CD4-positive, alpha-beta T cell treated with Interleukin-12 subunit alpha and Interleukin-12 subunit beta, for 1 hour (primary cell): Measurements from ENCODE around the gene TMEM14B.
A peak's percentile ranks its signal among the peaks of the same experiment; 100 is the strongest.
"Not testable (repeated sequence)": the region's sequence is repeated elsewhere in the genome, so short reads cannot be mapped to it uniquely, and the experiment has no call there.

Experiments used
- DNase-seq: peaks from one replicate; pipeline ENCODE4 v3.0.0-alpha.2; 2020

Gene TMEM14B

DNA sequence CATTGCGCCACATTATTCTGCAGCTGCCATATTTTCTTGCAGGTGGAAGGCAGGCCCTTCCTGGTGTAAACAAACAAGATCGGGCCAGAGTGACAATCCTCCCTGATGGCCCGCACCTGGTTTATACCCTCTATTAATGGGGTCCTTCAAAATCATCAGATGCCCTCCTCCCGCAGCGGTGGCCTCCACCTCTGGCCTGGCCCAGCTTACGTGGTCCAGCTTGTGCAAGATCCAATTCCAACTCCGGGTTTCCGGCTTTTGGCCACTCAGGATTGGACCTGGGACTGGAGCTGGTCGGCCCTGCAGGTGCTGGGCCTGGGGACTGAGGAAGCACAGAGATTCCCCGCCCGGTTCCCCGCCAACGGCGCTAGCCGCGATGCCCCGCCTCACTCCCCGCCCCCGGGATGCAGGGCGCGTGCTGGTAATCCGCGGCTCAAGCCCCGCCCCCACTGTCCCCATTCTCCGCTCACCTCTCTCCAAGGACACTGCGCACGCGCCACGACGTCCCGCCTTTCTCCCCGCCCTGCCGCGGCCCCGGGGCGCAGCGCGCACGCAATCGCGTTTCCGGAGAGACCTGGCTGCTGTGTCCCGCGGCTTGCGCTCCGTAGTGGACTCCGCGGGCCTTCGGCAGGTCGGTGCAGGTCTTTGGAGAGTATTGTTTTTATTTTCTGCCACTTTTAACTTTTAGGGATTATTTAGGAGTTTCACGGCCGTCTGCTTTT is at the start of gene TMEM14B:
TMEM14B (plus strand) TSS at position 555 of the 722 bp plus-strand sequence. CDS start 1,441 bp downstream, outside the sequence.
- DNase-seq, result peak; percentile 99

DNA sequence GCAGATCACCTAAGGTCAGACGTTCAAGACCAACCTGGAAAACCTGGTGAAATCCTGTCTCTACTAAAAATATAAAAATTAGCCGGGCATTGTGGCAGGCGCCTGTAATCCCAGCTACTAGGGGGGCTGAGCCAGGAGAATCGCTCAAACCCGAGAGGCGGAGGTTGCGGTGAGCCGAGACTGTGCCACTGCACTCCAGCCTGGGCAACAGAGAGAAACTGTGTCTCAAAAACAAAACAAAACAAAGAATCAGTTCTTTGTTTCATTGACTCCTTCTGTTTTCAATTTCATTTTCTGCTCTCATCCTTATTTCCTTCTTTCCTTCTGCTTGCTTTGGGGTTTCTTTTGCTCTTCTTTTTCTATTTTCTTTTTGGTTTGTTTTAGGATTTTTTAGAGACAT is 33.6 kb upstream of the TMEM14B start:
- no peak for DNase-seq

DNA sequence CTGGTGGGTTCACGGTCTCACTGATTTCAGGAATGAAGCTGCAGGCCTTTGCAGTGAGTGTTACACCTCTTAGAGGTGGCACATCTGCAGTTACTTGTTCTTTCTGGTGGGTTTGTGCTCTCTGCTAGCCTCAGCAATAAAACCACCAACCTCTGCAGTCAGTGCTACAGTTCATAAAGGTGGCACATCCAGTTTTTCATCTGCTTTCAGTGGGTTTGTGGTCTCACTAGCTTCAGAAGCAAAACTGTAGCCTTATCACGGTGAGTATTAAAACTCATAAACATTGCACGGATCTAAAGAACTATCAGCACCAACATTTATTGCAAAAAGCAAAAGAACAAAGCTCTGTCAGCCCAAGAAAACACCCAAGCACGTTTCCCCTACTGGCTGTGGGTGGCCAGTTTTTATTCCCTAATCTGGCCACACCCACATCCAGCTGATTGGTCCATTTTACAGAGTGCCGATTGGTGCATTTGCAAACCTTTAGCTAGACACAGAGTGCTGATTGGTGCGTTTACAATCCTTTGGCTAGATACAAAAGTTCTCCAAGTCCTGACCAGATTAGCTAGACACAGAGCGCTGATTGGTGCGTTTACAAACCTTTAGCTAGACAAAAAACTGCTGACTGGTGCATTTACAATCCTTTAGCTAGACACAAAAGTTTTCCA is 28.2 kb upstream of the TMEM14B start:
- DNase-seq, result peak; percentile 61

DNA sequence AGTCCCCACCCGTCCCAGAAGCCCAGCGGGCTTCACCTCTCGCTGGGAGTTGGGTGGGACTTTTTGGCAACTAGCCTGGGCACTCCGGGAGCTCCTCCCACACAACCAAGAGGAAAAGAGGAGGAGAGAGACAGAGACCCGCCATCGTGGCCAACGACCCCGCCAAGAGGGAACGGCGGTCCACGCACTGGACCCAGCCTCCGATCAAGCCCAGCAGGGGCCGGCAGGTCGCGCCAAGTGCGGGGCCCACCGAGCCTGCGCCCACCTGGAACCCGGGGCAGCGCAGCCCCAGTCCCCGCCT is 27.7 kb upstream of the TMEM14B start:
- DNase-seq, result no peak

DNA sequence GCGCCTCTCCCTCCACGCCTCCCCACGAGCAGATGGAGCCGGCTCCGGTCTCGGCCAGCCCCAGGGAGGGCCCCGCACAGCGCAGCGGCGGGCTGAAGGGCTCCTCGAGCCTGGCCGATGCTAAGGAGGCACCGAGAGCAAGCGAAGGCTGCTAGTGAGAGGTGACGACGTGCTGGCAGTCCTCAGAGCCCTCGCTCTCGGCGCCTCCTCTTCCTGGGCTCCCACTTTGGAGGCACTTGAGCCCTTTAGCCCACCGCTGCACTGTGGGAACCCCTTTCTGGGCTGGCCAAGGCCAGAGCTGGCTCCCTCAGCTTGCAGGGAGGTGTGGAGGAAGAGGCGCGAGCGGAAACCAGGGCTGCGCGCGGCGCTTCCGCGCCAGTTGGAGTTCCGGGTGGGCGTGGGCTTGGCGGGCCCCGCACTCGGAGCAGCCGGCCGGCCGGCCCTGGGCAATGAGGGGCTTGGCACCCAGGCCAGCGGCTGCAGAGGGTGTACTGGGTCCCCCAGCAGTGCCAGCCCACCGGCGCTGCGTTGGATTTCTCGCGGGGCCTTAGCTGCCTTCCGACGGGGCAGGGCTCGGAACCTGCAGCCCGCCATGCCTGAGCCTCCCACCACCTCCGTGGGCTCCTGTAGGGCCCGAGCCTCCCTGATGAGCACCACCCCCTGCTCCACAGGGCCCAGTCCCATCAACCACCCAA is 27.2 kb upstream of the TMEM14B start:
- peak; percentile 67 for DNase-seq

DNA sequence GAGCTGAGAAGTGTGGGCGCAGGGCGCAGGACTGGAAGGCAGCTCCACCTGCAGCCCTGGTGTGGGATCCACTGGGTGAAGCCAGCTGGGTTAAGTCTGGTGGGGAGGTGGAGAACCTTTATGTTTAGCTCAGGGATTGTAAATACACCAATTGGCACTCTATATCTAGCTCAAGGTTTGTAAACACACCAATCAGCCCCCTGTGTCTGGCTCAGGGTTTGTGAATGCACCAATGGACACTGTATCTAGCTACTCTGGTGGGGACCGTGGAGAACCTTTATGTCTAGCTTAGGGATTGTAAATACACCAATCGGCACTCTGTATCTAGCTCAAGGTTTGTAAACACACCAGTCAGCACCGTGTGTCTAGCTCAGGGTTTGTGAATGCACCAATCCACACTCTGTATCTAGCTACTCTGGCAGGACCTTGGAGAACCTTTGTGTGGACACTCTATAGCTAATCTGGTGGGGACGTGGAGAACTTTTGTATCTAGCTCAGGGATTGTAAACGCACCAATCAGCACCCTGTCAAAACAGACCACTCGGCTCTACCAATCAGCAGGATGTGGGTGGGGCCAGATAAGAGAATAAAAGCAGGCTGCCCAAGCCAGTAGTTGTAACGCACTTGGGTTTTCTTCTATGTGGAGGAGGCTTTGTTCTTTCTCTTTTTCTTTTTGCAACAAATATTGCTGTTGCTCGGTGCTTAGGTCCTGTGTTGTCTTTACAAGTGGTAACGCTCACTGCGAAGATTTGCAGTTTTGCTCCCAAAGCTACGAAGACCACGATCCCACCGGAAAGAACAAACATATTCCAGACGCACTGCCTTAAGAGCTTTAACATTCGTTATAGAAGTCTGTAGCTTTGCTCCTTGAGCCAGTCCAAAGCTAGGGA is 26.4 kb upstream of the TMEM14B start:
- DNase-seq, result peak; percentile 30

DNA sequence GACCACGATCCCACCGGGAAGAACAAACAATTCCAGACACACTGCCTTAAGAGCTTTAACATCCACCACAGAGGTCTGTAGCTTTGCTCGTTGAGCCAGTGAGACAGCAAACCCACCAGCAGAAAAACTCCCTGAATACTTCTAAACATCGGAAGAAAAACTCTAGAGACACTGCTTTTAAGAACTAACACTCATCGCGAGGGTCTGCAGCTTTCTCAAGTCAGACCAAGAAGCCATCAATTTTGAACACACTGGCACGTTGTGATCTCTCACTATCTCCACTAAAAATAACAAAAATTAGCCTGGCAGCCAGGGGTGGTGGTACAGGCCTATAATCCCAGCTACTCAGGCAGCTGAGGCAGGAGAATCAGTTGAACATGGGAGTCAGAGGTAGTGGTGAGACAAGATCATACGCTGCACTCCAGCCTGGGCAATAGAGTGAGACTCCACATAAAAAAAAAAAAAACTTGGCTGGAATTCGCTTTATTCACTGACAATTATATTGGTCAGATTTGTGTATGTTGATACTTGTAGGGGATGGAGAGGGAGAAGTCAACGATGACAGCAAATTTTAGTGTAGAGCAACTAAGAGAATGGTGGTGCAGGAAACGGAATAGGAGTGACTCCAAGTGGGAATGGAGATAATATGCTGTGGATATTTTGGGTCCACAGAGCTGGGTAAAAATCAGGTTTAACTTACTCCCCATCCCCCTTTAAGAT is 25.6 kb upstream of the TMEM14B start:
- no peak for DNase-seq

DNA sequence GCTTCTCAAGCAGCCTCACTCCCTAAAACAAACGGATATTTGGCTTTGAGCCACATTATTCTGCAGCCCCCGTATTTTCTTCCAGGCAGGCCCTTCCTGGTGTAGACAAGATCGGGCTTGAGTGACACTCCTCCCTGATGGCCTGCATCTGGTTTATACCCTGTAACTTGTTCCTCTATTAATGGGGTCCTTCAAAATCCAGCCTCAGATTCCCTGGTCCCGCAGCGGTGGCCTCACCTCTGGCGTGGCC is 25.1 kb upstream of the TMEM14B start:
- no peak for DNase-seq

DNA sequence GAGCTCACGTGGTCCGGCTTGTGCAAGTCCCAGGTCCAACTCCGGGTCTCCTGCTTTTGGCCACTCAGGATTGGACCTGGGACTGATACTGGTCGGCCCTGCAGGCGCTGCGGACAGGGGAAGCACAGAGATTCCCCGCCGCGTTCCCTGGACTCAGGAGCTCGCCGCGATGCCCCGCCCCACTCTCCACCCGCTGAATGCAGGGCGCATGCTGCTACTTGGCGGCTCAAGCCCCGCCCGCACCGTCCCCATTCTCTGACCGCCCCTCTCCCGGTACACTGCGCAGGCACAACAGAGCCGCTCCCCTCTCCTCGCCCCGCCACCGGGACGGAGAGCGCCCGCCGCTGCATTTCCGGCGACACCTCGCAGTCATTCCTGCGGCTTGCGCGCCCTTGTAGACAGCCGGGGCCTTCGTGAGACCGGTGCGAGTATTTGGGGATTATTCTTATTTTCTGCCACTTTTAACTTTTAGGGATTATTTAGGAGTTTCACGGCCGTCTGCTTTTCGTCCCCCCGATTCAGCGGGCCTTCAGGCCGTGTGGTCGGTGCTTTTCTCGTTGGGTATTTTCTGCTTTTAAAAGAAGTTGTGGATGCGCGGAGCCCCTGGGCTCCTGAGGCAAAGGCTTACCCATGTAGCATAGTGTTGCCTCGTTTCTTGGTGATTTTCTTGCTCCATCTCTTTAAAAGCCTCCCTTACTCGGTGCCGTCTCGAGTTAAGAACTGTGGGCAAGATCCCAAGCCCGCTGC is 24.6 kb upstream of the TMEM14B start, which contains the start of gene TMEM14C:
TMEM14C (plus strand) TSS at position 251 of the 747 bp plus-strand sequence. CDS start 1,544 bp downstream, outside the sequence.
- peak; percentile 83 for DNase-seq

DNA sequence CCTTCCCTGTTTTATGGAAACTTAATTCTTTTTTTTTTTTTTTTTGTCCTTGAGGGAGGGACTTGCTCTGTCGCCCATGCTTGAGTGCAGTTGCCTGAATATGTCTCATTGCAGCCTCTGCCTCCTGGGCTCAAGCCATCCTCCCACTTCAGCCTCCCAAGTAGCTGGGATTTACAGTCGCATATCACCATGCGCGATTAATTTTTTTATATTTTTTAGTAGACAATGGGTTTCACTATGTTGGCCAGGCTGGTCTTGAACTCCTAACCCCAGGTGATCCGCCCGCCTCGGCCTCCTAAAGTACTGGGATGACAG is 24.1 kb upstream of the TMEM14B start:
- DNase-seq, result no peak

DNA sequence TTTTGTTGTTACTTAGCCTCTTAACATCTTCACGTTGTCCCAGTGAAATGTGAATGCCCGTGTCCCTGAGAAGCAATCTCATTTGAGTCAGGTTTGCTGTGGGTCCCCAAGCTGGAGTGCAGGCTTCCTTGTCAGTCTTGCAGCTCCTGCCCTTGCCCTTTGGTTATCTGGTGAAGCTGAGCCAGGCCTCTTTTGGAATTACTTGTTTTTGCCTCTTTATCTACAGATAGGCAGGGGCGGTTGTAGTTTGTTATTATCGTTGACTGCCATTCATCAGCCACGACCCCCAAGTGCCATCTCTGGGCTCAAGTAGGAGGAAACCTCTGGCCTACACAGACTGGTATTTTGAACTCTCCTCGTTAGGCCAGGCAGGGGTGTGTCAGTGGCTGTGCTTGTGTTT is 22.6 kb upstream of the TMEM14B start:
- DNase-seq, result no peak

DNA sequence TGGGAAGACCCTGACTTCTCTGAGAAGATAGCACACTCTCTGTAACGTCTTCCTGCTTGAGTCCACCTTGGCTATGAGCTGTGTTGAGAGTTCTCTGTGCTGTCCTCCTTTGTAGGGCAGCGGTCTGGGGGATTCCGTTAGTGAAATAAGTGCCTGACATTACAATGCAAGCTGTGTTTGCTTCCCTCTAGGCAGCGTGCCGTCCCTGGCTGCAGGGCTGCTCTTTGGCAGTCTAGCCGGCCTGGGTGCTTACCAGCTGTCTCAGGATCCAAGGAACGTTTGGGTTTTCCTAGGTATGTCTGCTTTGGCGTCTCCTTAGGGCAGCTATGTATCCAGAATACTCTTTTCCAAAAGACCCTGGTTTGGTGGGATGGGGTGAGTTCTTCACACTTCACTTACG is 21.9 kb upstream of the TMEM14B start:
- no peak for DNase-seq

DNA sequence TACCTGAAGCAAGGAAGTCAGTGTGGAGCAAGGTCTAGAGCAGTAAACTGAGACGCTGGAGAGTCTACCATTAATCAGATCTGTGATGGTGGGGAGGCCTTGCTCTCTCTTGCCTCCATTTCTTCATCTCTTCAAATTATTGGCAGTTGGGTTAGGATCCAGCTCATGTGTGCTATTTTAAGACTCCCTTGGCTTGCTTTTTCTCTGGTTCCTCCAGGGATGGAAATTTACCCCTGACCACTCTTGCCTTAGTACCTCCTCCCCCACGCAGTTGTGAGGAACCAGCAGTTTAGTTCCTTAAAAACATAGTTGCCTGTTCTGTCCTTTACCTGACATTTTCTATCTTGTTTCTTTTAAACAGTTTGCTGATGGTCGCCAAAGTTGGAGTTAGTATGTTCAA is 17.4 kb upstream of the TMEM14B start:
- no peak for DNase-seq

DNA sequence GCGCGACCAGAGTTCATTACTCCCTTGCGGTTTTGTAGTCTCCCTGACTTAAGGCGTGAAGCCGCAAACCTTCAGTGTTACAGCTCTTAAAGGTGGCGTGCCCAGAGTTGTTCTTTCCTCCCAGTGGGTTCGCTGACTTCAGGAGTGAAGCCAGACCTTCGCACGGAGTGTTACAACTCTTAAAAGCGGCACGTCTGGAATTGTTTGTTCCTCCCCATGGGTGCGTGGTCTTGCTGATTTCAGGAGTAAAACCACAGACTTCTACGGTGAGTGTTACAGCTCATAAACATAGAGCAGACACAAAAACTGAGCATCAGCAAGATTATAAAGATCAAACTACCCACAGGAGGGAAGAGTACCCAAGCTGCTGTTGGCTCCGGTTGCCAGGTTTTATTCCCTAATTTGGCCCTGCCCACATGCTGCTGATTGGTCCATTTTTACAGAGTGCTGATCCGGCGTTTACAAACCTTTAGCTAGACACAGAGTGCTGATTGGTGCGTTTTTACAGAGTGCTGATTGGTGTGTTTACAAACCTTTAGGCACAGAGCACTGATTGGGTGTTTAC is 14.4 kb upstream of the TMEM14B start:
- peak; percentile 40 for DNase-seq

DNA sequence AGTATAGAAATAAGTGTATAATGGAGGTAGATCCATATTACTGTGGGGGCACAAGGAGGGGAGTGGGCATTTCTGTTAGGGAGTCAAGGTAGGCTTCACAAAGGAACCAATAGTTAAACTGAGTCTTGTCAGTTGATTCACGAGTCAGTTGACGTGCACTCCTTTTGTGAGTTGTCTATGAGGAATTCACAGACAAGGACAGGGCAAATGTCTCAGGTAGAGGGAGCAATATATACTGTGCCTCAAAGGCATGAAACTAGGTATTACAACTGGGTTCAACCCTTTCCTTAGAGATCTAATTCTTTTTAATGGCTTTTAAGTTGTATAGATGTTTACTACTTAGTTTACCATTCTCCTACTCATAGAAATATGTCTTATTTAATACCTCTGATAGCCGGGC is 13.7 kb upstream of the TMEM14B start:
- DNase-seq, result no peak

DNA sequence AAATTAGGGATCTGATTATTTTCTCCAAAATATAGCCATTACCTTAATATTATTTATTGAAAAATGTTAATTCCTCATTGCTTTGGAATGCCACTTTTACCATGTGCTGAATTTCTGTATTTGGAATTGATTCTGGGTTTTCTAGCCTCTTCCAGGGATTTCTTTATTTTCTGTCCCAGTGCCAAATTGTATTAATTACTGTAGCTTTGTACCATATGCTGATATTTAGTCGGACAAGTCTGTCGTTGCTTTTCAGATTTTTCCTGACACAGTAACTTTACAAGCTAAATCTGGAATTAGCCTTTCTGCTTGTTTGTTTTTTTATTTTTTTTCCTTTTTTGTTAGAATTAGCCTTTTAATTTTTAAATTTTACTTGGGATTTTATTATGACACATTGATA is 10.9 kb upstream of the TMEM14B start:
- DNase-seq, result no peak

DNA sequence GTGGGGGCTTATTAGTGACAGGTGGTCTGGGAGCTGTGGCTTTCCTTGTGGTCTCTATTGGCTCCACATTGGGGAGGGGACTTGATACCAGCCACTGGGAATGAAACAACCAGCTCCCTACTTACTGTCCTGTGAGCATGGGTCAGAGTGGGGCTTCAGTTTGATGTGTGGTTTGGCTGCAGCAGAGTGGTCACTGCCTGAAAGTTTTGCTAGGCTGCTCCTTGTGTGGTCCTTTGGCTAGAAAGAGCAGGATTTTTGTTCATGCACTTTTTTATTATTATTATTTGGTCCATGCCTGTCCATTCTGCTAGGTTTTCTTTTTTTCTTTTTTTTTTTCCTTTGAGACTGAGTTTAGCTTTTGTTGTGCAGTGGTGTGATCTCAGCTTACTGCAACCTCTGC is 7.5 kb upstream of the TMEM14B start:
- no peak for DNase-seq

DNA sequence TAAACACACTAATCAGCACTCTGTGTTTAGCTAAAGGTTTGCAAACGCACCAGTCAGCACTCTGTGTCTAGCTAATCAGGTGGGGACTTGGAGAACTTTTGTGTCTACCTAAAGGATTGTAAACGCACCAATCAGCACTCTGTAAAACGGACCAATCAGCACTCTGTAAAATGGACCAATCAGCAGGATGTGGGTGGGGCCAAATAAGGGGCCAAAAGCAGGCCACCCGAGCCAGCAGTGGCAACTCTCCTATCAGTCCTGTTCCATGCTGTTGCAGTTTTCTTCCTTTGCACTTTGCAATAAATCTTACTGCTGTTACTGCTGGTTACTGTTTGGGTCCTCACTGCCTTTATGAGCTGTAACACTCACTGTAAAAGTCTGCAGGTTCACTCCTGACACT is 6.0 kb upstream of the TMEM14B start:
- DNase-seq, result not testable (repeated sequence)

DNA sequence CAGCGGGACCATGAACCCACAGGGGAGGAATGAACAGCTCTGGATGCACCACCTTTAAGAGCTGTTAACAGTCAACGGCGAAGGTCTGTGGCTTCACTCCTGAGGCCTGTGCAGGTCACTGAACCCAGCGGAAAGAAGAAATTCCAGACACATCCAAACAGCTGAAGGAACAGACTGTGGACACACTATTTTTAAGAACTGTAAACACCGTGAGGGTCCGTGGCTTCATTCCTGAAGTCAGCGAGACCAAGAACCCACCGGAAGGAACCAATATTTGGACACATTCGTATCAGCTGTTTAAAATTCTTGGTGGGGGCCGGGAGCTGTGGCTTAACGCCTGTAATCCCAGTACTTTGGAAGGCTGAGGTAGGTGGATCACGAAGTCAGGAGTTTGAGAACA is 5.4 kb upstream of the TMEM14B start:
- no peak for DNase-seq

DNA sequence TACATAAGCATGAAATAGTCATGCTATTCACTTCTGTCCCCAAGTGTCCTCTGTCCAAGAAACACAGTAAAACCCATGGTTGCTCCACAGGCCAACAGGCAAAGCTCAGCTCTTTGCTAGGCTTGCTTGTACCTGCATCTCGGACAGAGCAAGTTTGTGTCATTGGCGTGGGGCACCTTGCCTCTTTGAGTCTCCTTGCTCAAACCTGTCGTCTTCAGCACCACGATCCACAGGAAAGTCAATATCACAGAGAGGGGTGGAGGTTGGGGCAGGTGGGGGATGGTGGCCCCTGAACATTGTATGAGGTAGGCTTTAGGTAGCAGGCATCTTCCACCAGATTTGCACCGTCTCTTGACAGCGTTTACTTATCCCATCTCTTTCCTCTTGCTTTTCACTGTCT is 4.1 kb upstream of the TMEM14B start:
- no peak for DNase-seq

DNA sequence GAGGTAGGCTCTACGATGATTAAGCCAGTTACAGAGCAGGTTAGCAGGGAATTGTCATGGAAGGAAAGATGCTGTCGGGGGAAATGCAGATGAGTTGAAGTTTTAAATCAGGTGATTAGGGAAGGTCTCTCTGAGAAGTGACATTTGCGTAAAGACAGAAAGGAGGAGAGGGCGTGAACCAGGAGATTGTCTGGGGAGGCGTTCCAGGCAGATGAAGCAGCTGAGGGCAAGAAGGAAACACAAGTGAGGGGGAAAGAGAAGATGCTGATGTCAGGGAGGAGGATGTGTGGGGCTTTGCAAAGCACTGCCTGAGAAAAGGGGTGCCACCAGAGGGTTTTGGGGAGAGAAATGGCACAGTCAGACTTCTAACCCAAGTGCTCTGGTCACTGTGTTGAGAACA is 2.5 kb upstream of the TMEM14B start:
- no peak for DNase-seq

DNA sequence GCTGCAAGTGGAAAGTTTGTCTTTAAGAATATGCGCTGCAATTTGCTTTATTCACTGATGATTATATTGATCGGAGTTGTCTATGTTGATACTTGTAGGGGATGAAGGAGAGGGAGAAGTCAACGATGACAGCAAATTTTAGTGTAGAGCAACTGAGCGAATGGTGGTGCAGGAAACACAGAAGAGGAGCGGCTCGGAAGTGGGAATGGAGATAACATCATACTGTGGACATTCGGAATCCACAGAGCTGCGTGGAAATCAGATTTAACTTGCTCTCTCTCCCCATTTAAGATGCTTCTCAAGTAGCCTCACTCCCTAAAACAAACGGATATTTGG is 722 bp upstream of the TMEM14B start:
- DNase-seq, result no peak
